K562 (cell line): ENCODE measurements around the gene BST1. TPM values are rescaled to one million over a fixed set of nuclear protein-coding genes. Genes with fewer than 3 reads are reported as not detected.

Experiments
- BCLAF1 ChIP-seq, 2 experiments: fragments of 450-650 bp in 1 of 2; IDR thresholded peaks; 2 replicates each; pipeline ENCODE4 v1.6.1; 2011 to 2017; ENCODE audit warnings: low read depth in 2 of 2, antibody characterized with exemption in 1 of 2, borderline replicate concordance in 1 of 2, low read length in 1 of 2, mild to moderate bottlenecking in 1 of 2, mixed read lengths in 1 of 2; ENCODE audit not compliant: control insufficient read depth in 1 of 2
- TBL1XR1 ChIP-seq, 2 experiments: IDR thresholded peaks; 2 replicates each; pipeline ENCODE4 v1.6.1; 2012; ENCODE audit warnings: improper control_type of control experiment in 2 of 2, low read length in 2 of 2, mild to moderate bottlenecking in 1 of 2
- TFAP4 ChIP-seq: sonication (generic); formaldehyde crosslinking; IDR thresholded peaks from 2 replicates; pipeline ENCODE4 v1.8.0; 2022; ENCODE audit warnings: missing genetic modification reagents, mild to moderate bottlenecking, moderate library complexity, borderline replicate concordance
- TSHZ1 ChIP-seq: fragments of 250-450 bp; sonication (Bioruptor Pico); IDR thresholded peaks from 2 replicates; pipeline ENCODE4 v1.4.0; 2020; ENCODE audit warnings: mild to moderate bottlenecking, moderate library complexity
- polyA plus RNA-seq, 8 experiments: library from polyadenylated mRNA; depleted of rRNA in 4 of 8; stranded (reverse) in 5 of 8; unstranded in 3 of 8; fragments of >200 nt; fragmentation: Nextera tagmentation in 2 of 8; fragmentation: Illumina TruSeq in 1 of 8; extraction: Ambion mirVana in 2 of 8; extraction: Trizol in 1 of 8; gene quantifications; 2 replicates each; pipeline versions ENCODE4 v1.2.1 to v1.2.3, GENCODE V29; 2011 to 2014; ENCODE audit warnings: inconsistent platforms in 1 of 8, missing spikeins in 1 of 8
- total RNA-seq, 7 experiments: library from RNA; depleted of rRNA in 6 of 7; stranded (reverse); fragments of >200 nt in 6 of 7; fragmentation: Illumina TruSeq in 2 of 7; extraction: Trizol in 2 of 7; gene quantifications; 2 replicates each; pipeline versions ENCODE4 v1.2.1 to v1.2.3, GENCODE V29; 2011 to 2021; ENCODE audit warnings: low replicate concordance in 1 of 7

The BST1 gene
- total and polyA plus RNA-seq, 9 of the 15 experiments (the other 6 are each of a cell fraction or from before 2014, with no cell fraction given) = 0.04 to 0.38 (median 0.07) TPM; not detected in 6

GRCh38 chr4:15711762-15712161, 8.9 kb downstream of the BST1 start (continued):
- TF ChIP-seq BCLAF1 (IDR thresholded peaks at IDR 0.05; ENCODE audit: borderline replicate concordance in 1 of 2, control insufficient read depth in 1 of 2, low read depth in 2 of 2, low read length in 1 of 2) (no peak), TBL1XR1 (IDR thresholded peaks at IDR 0.05; ENCODE audit: low read length in 2 of 2) (no peak), TSHZ1 (CRISPR knock-in tag) (no peak), TFAP4 (CRISPR knock-in tag) (no peak)
